Type B pancreatic cell (in vitro differentiated cells): ENCODE results near the gene RABGAP1L. TPM values are rescaled to one million over a fixed set of nuclear protein-coding genes. Genes with fewer than 3 reads are reported as not detected.

Source experiments
- DNase-seq: peaks from one replicate; pipeline ENCODE4 v3.0.0; 2021; ENCODE audit warnings: mixed read lengths; ENCODE audit not compliant: unreplicated experiment; ENCODE audit errors: extremely low spot score
- H3K27ac Mint-ChIP-seq: 2 replicates; pipeline ENCODE4 v1.8.0; 2021; ENCODE audit warnings: mild to moderate bottlenecking, mixed read lengths
- H3K27me3 Mint-ChIP-seq: 2 replicates; pipeline ENCODE4 v1.8.0; 2021; ENCODE audit warnings: mixed read lengths
- H3K36me3 Mint-ChIP-seq: 2 replicates; pipeline ENCODE4 v1.8.0; 2021; ENCODE audit warnings: mixed read lengths
- H3K4me1 Mint-ChIP-seq: one replicate; pipeline ENCODE4 v1.8.0; 2021; ENCODE audit warnings: mixed read lengths; ENCODE audit not compliant: unreplicated experiment
- H3K4me3 Mint-ChIP-seq: 2 replicates; pipeline ENCODE4 v1.8.0; 2021; ENCODE audit warnings: mild to moderate bottlenecking, mixed read lengths
- H3K9me3 Mint-ChIP-seq: 2 replicates; pipeline ENCODE4 v1.8.0; 2021; ENCODE audit warnings: mixed read lengths
- CTCF ChIP-seq: fragments of 200-600 bp; sonication (generic); conservative IDR thresholded peaks from 2 replicates; pipeline ENCODE4 v1.5.0; 2021; ENCODE audit warnings: antibody characterized with exemption, mild to moderate bottlenecking
- total RNA-seq: library from RNA; stranded (reverse); gene quantifications from 2 replicates; pipeline ENCODE4 v1.2.1, GENCODE V29; 2021; ENCODE audit warnings: low replicate concordance

RABGAP1L gene
- total RNA-seq, 1 donor from 2014 or later: 35.6 TPM

GRCh38 chr1:174898102-174898797 lies 738.9 kb downstream of the RABGAP1L start:
- H3K4me3 Mint-ChIP-seq: no peak overlapping the region
- no peak for DNase-seq
- H3K4me1 Mint-ChIP-seq: peaks cover 12% of the 10 kb centered on the region
- peaks cover 11% of the 10 kb centered on the region for H3K36me3 Mint-ChIP-seq
- H3K27me3 Mint-ChIP-seq: no peaks in the 10 kb centered on the region
- TF ChIP-seq CTCF: no peak
- no peaks in the 10 kb centered on the region for H3K9me3 Mint-ChIP-seq
- H3K27ac Mint-ChIP-seq: no peak overlapping the region

- Mint-ChIP-seq H3K4me3 (no peak overlapping the region), H3K4me1 (peaks cover 4% of the 10 kb centered on the region), H3K27ac (no peak overlapping the region), H3K27me3 (no peaks in the 10 kb centered on the region), H3K36me3 (peaks cover 9% of the 10 kb centered on the region), H3K9me3 (peaks cover 5% of the 10 kb centered on the region)
- no peak for DNase-seq
- no peak for TF ChIP-seq CTCF
Observed at GRCh38 chr1:174900317-174900716, 741.0 kb downstream of the RABGAP1L start.

DNA sequence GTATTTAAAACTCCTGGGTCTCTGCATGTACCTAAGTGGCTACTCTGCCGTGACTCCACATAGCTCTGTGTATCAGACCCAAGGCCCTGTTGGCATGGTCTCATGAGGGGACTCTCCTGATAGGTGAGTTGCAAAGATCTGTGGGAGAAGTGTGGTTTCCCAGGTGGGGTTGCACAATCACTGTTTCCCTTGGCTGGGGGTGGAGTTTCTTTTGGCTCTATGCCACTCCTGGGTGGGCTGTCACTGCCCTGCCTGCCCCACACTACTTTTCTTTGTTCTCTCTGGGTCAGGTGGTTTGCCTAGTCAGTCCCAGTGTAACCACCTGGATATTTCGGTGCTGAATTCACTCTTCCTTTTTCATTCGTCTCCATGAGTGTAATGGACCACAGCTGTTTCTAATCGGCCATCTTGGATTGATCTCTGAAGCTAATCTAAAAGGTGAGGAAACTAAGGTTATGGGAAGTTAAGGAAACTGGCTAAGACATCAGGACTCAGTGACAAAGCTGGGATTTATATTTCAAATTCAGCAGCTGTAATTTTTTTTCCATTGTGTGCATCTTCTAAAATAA lies 743.3 kb downstream of the RABGAP1L start:
- no peak for TF ChIP-seq CTCF
- peaks cover 4% of the 10 kb centered on the region for H3K4me1 Mint-ChIP-seq
- no peak for DNase-seq
- H3K4me3 Mint-ChIP-seq: no peak overlapping the region
- H3K36me3 Mint-ChIP-seq: peaks cover 9% of the 10 kb centered on the region
- H3K9me3 Mint-ChIP-seq: peaks cover 5% of the 10 kb centered on the region
- no peaks in the 10 kb centered on the region for H3K27me3 Mint-ChIP-seq
- H3K27ac Mint-ChIP-seq: no peak overlapping the region

DNA sequence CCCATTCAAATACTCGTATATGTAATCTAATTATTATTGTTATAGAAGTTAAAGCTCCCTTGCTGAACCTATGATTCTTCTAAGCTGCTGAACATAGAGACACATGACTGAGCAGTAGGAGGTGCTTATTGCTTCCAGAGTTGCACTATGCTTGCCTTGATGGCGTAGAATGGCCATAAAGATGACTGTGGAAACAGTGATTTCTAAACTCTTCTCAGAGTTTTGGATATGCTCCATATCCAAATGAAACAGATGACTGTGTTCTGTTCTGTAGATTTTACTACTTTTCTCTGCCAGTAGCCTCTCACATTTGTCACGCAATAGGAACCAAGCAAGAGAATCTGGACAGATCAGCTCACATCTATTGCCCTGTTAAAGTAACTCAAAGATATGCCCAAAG lies 752.3 kb downstream of the RABGAP1L start:
- Mint-ChIP-seq H3K4me1 (no peaks in the 10 kb centered on the region), H3K27me3 (no peaks in the 10 kb centered on the region), H3K9me3 (no peaks in the 10 kb centered on the region), H3K27ac (no peak overlapping the region), H3K36me3 (peaks cover 5% of the 10 kb centered on the region), H3K4me3 (no peak overlapping the region)
- DNase-seq: no peak
- TF ChIP-seq CTCF: no peak

- peaks cover 5% of the 10 kb centered on the region for H3K36me3 Mint-ChIP-seq
- H3K4me3 Mint-ChIP-seq: no peak overlapping the region
- no peak for DNase-seq
- no peaks in the 10 kb centered on the region for H3K9me3 Mint-ChIP-seq
- no peaks in the 10 kb centered on the region for H3K4me1 Mint-ChIP-seq
- no peak for TF ChIP-seq CTCF
- H3K27ac Mint-ChIP-seq: no peak overlapping the region
- H3K27me3 Mint-ChIP-seq: no peaks in the 10 kb centered on the region
Observed at GRCh38 chr1:174912264-174912663, 752.9 kb downstream of the RABGAP1L start.
